OCI-LY3 (cell line): Measurements from ENCODE around the gene SVIL.
"Not testable (repeated sequence)": the region's sequence is repeated elsewhere in the genome, so short reads cannot be mapped to it uniquely, and the experiment has no call there.

Experiments used
- H2AFZ ChIP-seq: fragments of 200-600, 300-600 bp; shearing (Covaris generic); 2 replicates; pipeline ENCODE4 v1.6.0; 2014; ENCODE audit warnings: antibody characterized with exemption, low read depth, low read length
- H3K27ac ChIP-seq: fragments of 200-600, 300-600 bp; sonication (generic); 2 replicates; pipeline ENCODE4 v1.5.1; 2014; ENCODE audit warnings: mild to moderate bottlenecking, low read length, moderate library complexity, mixed read lengths
- H3K27me3 ChIP-seq: fragments of 200-600, 300-600 bp; sonication (generic); 2 replicates; pipeline ENCODE4 v1.6.1; 2014; ENCODE audit warnings: low read depth, low read length, mixed read lengths
- H3K36me3 ChIP-seq: fragments of 200-600, 300-600 bp; sonication (generic); replicated peaks from 2 replicates; pipeline ENCODE3; 2014; ENCODE audit warnings: low read depth, low read length, mixed read lengths
- H3K4me1 ChIP-seq: fragments of 300-600, 200-600 bp; sonication (generic); 2 replicates; pipeline ENCODE4 v1.6.1; 2014; ENCODE audit warnings: low read length, mixed read lengths
- H3K4me2 ChIP-seq: fragments of 200-600, 300-600 bp; sonication (generic); 2 replicates; pipeline ENCODE4 v1.6.1; 2014; ENCODE audit warnings: low read length, mixed read lengths
- H3K4me3 ChIP-seq: fragments of 300-600, 200-600 bp; sonication (generic); 2 replicates; pipeline ENCODE4 v1.5.1; 2014; ENCODE audit warnings: antibody characterized with exemption, mild to moderate bottlenecking, low read length, moderate library complexity
- H3K79me2 ChIP-seq: fragments of 300-600, 200-600 bp; shearing (Covaris generic); 2 replicates; pipeline ENCODE4 v1.6.1; 2014; ENCODE audit warnings: mild to moderate bottlenecking, low read length, mixed read lengths
- H3K9ac ChIP-seq: fragments of 300-600, 200-600 bp; shearing (Covaris generic); 2 replicates; pipeline ENCODE4 v1.6.0; 2014; ENCODE audit warnings: mild to moderate bottlenecking, low read length, moderate library complexity
- H3K9me3 ChIP-seq: fragments of 200-600, 300-600 bp; shearing (Covaris generic); 2 replicates; pipeline ENCODE4 v1.6.1; 2014; ENCODE audit warnings: low read length, mixed read lengths; ENCODE audit not compliant: insufficient read depth
- H4K20me1 ChIP-seq: fragments of 200-600, 300-600 bp; sonication (generic); 2 replicates; pipeline ENCODE4 v1.6.1; 2016; ENCODE audit warnings: low read length, mixed read lengths; ENCODE audit not compliant: insufficient read depth
- EZH2phosphoT487 ChIP-seq: fragments of 200-600 bp; shearing (Covaris generic); IDR thresholded peaks from 2 replicates; pipeline ENCODE4 v1.6.1; 2018; ENCODE audit warnings: antibody characterized with exemption, mixed run types, low read depth
- TF ChIP-seq, protein P1 (sequence below): fragments of 200-600, 300-600 bp; sonication (generic); IDR thresholded peaks from 2 replicates; pipeline ENCODE4 v1.5.1; 2014; ENCODE audit warnings: antibody characterized with exemption, low read length, low read depth

SVIL gene

DNA sequence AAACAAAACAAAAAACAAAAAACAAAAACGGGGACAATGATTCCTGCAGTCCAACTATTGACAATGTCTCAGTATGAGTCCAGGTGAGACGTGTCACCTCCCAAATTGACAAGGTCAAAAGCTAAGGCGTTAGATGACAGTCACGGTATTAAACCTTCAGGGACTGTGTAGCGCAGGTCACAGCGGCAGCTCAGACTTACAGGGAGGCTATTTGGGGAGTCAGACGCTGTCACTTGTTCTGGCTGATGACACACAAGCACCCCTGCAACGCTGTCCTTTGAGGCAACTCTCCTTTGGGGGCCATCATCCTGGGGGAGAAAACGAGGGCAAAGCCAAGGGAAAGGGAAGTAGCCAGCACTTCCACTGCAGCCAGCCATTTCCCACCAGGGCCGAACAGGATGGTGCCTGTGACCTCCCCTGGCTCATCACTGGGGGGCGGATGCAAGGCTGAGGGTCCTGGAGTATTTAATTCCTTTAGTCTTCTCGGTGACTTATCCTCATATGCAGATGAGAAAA, 55.3 kb downstream of the SVIL start:
- no peak for TF ChIP-seq EZH2phosphoT487
- TF ChIP-seq, protein P1, sequence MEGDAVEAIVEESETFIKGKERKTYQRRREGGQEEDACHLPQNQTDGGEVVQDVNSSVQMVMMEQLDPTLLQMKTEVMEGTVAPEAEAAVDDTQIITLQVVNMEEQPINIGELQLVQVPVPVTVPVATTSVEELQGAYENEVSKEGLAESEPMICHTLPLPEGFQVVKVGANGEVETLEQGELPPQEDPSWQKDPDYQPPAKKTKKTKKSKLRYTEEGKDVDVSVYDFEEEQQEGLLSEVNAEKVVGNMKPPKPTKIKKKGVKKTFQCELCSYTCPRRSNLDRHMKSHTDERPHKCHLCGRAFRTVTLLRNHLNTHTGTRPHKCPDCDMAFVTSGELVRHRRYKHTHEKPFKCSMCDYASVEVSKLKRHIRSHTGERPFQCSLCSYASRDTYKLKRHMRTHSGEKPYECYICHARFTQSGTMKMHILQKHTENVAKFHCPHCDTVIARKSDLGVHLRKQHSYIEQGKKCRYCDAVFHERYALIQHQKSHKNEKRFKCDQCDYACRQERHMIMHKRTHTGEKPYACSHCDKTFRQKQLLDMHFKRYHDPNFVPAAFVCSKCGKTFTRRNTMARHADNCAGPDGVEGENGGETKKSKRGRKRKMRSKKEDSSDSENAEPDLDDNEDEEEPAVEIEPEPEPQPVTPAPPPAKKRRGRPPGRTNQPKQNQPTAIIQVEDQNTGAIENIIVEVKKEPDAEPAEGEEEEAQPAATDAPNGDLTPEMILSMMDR = no peak
- Histone ChIP-seq H2AFZ (no peak overlapping the region), H3K79me2 (no peaks in the 10 kb centered on the region), H3K36me3 (no peaks in the 10 kb centered on the region), H3K9me3 (no peaks in the 10 kb centered on the region), H3K27me3 (no peaks in the 10 kb centered on the region), H3K4me2 (no peak overlapping the region), H4K20me1 (no peaks in the 10 kb centered on the region), H3K4me3 (no peak overlapping the region), H3K9ac (no peak overlapping the region), H3K4me1 (no peaks in the 10 kb centered on the region), H3K27ac (no peak overlapping the region)

DNA sequence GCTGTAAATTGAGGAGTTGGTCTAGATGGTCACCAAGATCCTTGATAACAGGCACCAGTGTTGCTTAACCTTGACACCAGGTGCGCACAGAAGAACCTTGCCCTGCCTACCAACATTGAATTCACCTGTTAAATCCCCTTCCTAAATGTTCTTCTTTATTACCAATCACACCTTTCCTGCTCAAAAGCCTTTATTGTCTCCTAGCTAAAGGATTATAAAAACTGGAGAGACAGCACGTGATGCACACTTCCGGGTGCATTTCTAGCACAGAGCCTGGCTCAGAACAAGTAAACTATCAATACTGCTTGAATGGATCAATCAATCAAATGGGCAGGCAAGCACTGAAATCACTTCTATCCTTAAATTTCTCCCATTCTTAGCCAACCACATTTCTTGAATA, 56.3 kb downstream of the SVIL start:
- H2AFZ ChIP-seq = no peak overlapping the region
- TF ChIP-seq, protein P1 = no peak
- TF ChIP-seq EZH2phosphoT487 = no peak
- no peaks in the 10 kb centered on the region for H3K27me3 ChIP-seq
- no peaks in the 10 kb centered on the region for H3K79me2 ChIP-seq
- H3K4me1 ChIP-seq = no peaks in the 10 kb centered on the region
- H3K36me3 ChIP-seq = no peaks in the 10 kb centered on the region
- H3K9me3 ChIP-seq = no peaks in the 10 kb centered on the region
- H3K9ac ChIP-seq = no peak overlapping the region
- no peak overlapping the region for H3K27ac ChIP-seq
- no peak overlapping the region for H3K4me2 ChIP-seq
- H4K20me1 ChIP-seq = no peaks in the 10 kb centered on the region
- H3K4me3 ChIP-seq = no peak overlapping the region

DNA sequence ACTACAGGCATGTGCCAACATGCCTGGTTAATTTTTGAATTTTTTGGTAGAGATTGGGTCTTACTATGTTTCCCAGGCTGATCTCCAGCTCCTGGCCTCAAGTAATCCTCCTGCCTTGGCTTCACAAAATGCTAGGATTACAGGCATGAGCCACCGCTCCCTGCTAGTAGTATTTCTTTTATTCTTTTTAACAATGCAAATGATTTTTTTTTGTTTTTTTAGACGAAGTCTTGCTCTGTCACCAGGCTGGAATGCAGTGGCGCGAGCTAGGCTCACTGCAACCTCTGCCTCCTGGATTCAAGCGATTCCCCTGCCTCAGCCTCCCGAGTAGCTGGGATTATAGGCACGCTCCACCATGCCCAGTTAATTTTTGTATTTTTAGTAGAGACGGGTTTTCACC, 58.1 kb downstream of the SVIL start:
- Histone ChIP-seq H3K4me3 (no peak overlapping the region), H3K9ac (no peak overlapping the region), H3K4me1 (no peaks in the 10 kb centered on the region), H3K27me3 (no peaks in the 10 kb centered on the region), H3K79me2 (no peaks in the 10 kb centered on the region), H3K27ac (no peak overlapping the region), H3K9me3 (no peaks in the 10 kb centered on the region), H2AFZ (no peak overlapping the region), H4K20me1 (no peaks in the 10 kb centered on the region), H3K4me2 (no peak overlapping the region), H3K36me3 (no peaks in the 10 kb centered on the region)
- no peak for TF ChIP-seq EZH2phosphoT487
- TF ChIP-seq, protein P1 = no peak

DNA sequence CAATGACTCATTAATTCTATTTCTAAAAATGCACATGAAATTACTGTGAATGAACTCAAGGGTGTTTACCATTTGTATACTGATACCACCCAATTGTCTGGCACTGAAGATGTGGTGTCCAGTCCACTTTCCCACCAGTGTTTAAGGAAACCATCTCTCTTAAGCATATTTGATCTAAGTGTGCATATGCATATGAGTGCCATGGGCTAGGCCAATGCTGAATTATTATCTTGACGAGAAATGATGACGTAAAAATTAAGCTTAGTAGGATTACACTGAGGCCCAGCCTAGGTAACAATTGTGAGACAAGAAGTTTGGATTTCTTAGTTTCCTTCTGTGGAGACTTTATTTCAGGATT, 59.7 kb downstream of the SVIL start:
- TF ChIP-seq EZH2phosphoT487 = no peak
- TF ChIP-seq, protein P1 = no peak
- H3K4me2 ChIP-seq = no peak overlapping the region
- no peaks in the 10 kb centered on the region for H3K36me3 ChIP-seq
- H3K9ac ChIP-seq = no peak overlapping the region
- no peak overlapping the region for H3K4me3 ChIP-seq
- no peak overlapping the region for H3K27ac ChIP-seq
- H3K4me1 ChIP-seq = no peaks in the 10 kb centered on the region
- no peaks in the 10 kb centered on the region for H3K27me3 ChIP-seq
- H4K20me1 ChIP-seq = no peaks in the 10 kb centered on the region
- H3K79me2 ChIP-seq = no peaks in the 10 kb centered on the region
- H3K9me3 ChIP-seq = no peaks in the 10 kb centered on the region
- no peak overlapping the region for H2AFZ ChIP-seq

DNA sequence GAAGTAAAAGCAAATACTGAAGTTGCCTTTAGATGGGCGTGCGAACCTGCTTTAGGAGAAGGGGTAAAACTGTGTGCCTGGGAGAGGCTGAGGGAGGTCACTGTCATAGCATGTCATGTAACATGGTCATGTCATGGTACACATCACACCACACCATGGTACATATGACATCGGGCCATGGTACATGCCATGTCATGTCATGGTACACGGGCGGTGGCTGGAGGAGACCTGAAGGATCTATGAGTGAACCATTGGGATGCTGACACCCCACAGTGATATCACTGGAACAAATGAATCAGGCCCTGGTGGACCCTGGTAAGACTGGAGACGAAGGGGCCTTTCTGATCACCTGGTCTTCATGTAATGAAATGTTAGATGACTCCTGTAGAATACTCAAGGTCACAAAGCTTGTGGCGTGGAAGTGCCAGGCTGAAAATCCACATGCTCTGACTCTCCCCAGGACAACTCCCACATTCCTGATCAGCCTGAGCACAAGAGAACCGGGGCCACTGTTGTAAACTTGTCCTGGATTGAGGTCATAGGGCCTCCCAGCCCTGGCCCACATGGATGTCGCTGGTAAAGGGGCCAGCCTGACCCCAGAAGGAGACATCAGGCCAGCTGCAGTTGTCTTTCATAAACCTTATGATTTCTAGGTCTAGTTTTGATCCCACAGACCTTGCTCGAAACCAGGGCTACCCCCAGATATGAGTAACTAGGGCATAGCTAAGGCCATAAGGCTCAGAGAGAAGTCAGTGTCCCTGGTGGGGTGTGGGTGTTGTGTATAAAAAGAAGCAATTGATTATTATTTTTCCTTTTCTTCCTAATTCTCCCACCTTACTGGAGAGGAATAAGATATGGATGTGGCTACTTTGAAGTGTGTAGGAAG, 60.3 kb downstream of the SVIL start:
- not testable (repeated sequence) for H3K27me3 ChIP-seq, H4K20me1 ChIP-seq, H3K79me2 ChIP-seq, H3K4me2 ChIP-seq, H3K36me3 ChIP-seq, H2AFZ ChIP-seq, H3K4me1 ChIP-seq, H3K9me3 ChIP-seq, H3K27ac ChIP-seq, H3K9ac ChIP-seq, H3K4me3 ChIP-seq

DNA sequence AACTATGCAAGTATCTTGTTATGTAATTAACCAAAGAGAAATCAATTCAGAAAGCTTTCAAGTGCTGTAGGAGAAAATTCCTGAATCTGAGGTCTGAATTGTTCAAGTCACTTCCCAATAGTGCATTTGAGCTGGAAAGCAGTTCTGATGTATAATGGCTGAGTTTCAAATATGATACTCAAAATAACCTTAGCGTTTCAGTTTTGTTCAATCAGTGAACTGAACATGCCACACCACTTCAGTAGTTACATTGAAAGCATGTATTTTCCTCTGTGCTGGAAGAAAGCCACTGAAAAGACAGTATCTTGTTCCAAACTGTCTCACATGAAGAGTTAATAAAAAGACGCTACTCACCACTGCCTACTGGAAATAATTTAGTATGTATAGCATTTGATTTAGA, 64.5 kb downstream of the SVIL start:
- H2AFZ ChIP-seq, H3K4me3 ChIP-seq, H3K36me3 ChIP-seq: not testable (repeated sequence)

More for the DNA sequence above, 64.5 kb downstream of the SVIL start:
- not testable (repeated sequence) for H3K4me2 ChIP-seq, H3K4me1 ChIP-seq, H3K9ac ChIP-seq, H3K9me3 ChIP-seq, H4K20me1 ChIP-seq, H3K79me2 ChIP-seq, H3K27me3 ChIP-seq, H3K27ac ChIP-seq
